ENCODE data around the gene CDK3.

GRCh38 chr17:76024353-76024752, 23.7 kb downstream of the CDK3 start:
- TF ChIP-seq, protein P1, sequence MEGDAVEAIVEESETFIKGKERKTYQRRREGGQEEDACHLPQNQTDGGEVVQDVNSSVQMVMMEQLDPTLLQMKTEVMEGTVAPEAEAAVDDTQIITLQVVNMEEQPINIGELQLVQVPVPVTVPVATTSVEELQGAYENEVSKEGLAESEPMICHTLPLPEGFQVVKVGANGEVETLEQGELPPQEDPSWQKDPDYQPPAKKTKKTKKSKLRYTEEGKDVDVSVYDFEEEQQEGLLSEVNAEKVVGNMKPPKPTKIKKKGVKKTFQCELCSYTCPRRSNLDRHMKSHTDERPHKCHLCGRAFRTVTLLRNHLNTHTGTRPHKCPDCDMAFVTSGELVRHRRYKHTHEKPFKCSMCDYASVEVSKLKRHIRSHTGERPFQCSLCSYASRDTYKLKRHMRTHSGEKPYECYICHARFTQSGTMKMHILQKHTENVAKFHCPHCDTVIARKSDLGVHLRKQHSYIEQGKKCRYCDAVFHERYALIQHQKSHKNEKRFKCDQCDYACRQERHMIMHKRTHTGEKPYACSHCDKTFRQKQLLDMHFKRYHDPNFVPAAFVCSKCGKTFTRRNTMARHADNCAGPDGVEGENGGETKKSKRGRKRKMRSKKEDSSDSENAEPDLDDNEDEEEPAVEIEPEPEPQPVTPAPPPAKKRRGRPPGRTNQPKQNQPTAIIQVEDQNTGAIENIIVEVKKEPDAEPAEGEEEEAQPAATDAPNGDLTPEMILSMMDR (IDR thresholded peaks at IDR 0.05): no peak
- no peak for TF ChIP-seq POLR2A (IDR thresholded peaks at IDR 0.05)
